Upper lobe of right lung (tissue), 1 donor: ENCODE measurements around the gene VSIR. TPM values are rescaled to one million over a fixed set of nuclear protein-coding genes. Genes with fewer than 3 reads are reported as not detected.

ENCODE experiments used
- ATAC-seq: fragments of 200-7000 bp; cut with Tn5 transposase; one replicate; pipeline ENCODE4 v1.9.1; 2020; ENCODE audit warnings: mild to moderate bottlenecking, moderate library complexity
- DNase-seq: peaks from one replicate; pipeline ENCODE4 v3.0.0-alpha.2; 2020
- H3K27ac ChIP-seq: fragments of 200-600 bp; one replicate; pipeline ENCODE4 v1.8.0; 2022
- H3K27me3 ChIP-seq: fragments of 200-600 bp; one replicate; pipeline ENCODE4 v1.8.0; 2022; ENCODE audit warnings: mild to moderate bottlenecking
- H3K36me3 ChIP-seq: fragments of 200-600 bp; one replicate; pipeline ENCODE4 v1.8.0; 2022
- H3K4me1 ChIP-seq: fragments of 200-600 bp; one replicate; pipeline ENCODE4 v1.8.0; 2022
- H3K4me3 ChIP-seq: fragments of 200-600 bp; one replicate; pipeline ENCODE4 v1.8.0; 2022; ENCODE audit warnings: mild to moderate bottlenecking
- H3K9me3 ChIP-seq: fragments of 200-600 bp; one replicate; pipeline ENCODE4 v1.8.0; 2022
- CTCF ChIP-seq: fragments of 200-600 bp; IDR thresholded peaks from one replicate; pipeline ENCODE4 v1.8.0; 2022; ENCODE audit warnings: antibody characterized with exemption
- intact Hi-C: fragments of 100-400 bp; cut with DNase I; formaldehyde crosslinking; loops from one replicate; pipeline ENCODE4 v1.11.0; 2022
- total RNA-seq: library from RNA; stranded (reverse); fragmentation: NEBNext Ultra II Directional; extraction: Animal tissue kit (Norgen Biotek cat#: 25700); gene quantifications from one replicate; pipeline ENCODE4 v1.2.1, GENCODE V29; 2021
- donor health status: DM: no; HTN: yes; CAD: no; lungs with severe emphysema.

VSIR gene
- total RNA-seq, 1 donor from 2014 or later, result 128 TPM

GRCh38 chr10:71739358-71739900 is 33.9 kb downstream of the VSIR start:
- no peak overlapping the region for H3K4me3 ChIP-seq
- no peaks in the 10 kb centered on the region for H3K9me3 ChIP-seq
- no peaks in the 10 kb centered on the region for H3K27me3 ChIP-seq
- DNase-seq (no peak), ATAC-seq (no peak)
- H3K4me1 ChIP-seq, result peaks cover 43% of the 10 kb centered on the region
- no peak for TF ChIP-seq CTCF
- H3K36me3 ChIP-seq, result no peaks in the 10 kb centered on the region
- intact Hi-C loops, result no loop called here
- H3K27ac ChIP-seq, result no peak overlapping the region

GRCh38 chr10:71737834-71738197 is 35.5 kb downstream of the VSIR start:
- ATAC-seq, result no peak
- intact Hi-C loops, result no loop called here
- no peak overlapping the region for H3K4me3 ChIP-seq
- TF ChIP-seq CTCF, result no peak
- peak overlapping the region; percentile 55 for H3K27ac ChIP-seq
- H3K27me3 ChIP-seq, result no peaks in the 10 kb centered on the region
- H3K9me3 ChIP-seq, result no peaks in the 10 kb centered on the region
- H3K36me3 ChIP-seq, result no peaks in the 10 kb centered on the region
- no peak for DNase-seq
- H3K4me1 ChIP-seq, result peaks cover 43% of the 10 kb centered on the region

DNA sequence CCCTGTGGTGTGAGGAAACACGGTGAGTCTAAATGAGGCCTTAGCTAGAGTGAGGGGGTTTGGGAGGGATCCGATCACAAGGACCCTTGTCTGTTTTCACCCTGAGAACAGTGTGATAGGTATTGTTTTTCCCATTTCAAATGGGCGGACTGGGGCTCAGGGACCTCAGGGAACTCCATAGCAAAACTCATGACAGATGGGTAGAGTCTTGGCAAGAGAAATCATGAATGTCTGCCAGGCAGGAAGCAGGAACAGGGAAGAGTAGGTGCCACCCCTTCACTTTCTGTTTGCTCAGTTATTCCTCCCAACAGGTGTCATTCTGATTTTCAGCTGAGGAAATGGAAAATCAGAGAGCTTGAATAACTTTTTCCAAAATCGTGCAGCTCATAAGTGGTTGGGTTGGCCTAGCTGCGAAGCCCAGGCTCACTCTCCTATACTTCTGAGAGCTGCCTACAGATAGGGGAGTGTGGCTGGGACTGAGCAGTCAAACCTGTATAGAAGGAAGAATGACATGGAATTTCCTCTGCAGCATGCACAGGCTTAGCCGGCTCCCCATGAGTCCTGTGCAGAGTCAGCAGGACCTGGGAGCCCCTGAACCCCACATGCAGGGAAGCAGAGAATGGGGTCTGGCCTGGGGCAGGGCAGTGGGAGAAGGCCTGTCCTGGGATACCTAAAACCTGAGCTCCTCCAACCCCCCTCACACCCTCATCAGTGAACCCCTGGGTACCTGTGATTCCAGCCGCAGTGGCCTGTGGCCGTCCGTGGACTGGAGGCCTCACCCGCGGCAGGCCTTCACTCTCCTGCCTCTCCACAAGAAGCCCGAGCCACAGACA is 36.1 kb downstream of the VSIR start:
- H3K27ac ChIP-seq, result peak overlapping the region; percentile 63
- DNase-seq (no peak), ATAC-seq (no peak)

DNA sequence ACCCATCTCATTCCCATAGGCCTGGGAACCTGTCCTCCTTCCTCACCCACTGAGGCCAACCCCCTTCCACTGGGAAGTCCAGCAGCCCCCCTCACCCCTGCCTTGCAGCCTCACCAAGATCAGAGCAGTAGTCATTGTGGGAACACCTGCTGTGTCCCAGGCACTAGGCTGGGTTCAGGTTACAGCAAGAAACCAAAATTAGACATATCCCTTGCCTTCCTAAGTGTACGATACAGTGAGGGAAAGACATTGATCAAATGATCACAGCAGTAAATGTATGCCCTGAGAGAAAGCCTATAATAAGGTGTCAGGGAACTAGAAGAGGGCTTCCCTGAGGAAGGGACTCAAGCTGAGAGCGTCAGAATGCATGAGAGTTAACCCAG is 36.8 kb downstream of the VSIR start:
- TF ChIP-seq CTCF, result no peak
- intact Hi-C loops, result no loop called here
- H3K9me3 ChIP-seq, result no peaks in the 10 kb centered on the region
- peaks cover 43% of the 10 kb centered on the region for H3K4me1 ChIP-seq
- DNase-seq (no peak), ATAC-seq (no peak)
- H3K27me3 ChIP-seq, result no peaks in the 10 kb centered on the region
- H3K4me3 ChIP-seq, result no peak overlapping the region
- H3K27ac ChIP-seq, result peak overlapping the region; percentile 63
- no peaks in the 10 kb centered on the region for H3K36me3 ChIP-seq

More for the DNA sequence above, 36.1 kb downstream of the VSIR start:
- intact Hi-C loops, result no loop called here
- H3K4me1 ChIP-seq, result peaks cover 43% of the 10 kb centered on the region
- no peaks in the 10 kb centered on the region for H3K27me3 ChIP-seq
- no peak overlapping the region for H3K4me3 ChIP-seq
- no peaks in the 10 kb centered on the region for H3K36me3 ChIP-seq
- no peak for TF ChIP-seq CTCF
- no peaks in the 10 kb centered on the region for H3K9me3 ChIP-seq

DNA sequence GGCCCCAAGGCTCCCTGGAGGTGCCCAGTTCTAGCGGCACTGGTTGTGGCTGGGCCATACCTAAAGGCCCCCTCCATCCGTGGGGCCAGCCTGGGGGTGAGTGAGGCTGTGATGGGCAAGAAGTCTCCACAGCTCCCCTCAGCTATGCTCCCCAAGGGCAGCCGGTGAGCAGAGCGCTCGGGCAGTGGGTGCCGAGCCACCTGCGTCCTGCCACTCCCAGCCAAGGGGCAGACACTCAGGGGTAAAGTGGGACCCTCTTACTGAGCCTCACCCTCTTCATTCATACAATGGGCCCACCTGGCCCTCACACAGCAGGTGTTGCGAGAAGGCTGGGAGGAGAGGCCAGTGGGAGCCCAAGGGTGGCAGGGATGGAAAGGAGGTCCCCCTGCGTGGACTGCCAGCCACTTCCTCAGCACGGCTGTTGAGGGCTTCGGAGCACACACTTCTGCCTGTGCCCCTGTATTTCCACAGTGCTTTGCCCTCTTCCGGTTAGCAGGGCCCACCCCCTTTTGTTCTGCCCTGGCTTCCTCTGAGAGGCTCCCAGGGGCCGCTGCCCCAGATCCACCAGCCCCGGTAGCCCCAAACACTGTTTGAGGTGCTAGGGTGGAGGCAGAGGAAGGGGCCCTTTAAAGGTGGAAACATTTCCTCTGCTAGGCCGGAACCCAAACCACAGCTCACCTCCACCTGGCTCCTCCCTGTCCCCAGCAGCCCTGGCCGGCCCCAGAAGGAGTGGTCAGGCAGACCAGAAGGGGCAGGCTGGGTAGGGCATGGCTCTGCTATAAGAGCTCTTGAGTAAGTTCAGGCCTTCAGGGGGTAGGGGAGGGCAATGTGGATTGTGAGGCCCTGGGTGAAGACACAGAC is 37.4 kb downstream of the VSIR start:
- H3K27me3 ChIP-seq, result no peaks in the 10 kb centered on the region
- no peaks in the 10 kb centered on the region for H3K36me3 ChIP-seq
- intact Hi-C loops, result no loop called here
- no peak for TF ChIP-seq CTCF
- H3K9me3 ChIP-seq, result no peaks in the 10 kb centered on the region
- peak; percentile 58 for ATAC-seq
- no peak overlapping the region for H3K4me3 ChIP-seq
- peaks cover 43% of the 10 kb centered on the region for H3K4me1 ChIP-seq
- H3K27ac ChIP-seq, result peak overlapping the region; percentile 63
- no peak for DNase-seq
